PC-9 (cell line): ENCODE data around the gene PDGFD.

Experiments used
- CTCF ChIP-seq: fragments of 200-600 bp; sonication (generic); conservative IDR thresholded peaks from 2 replicates; pipeline ENCODE4 v1.6.1; 2017; ENCODE audit warnings: mixed run types, antibody characterized with exemption, mild to moderate bottlenecking, moderate library complexity
- EZH2 ChIP-seq: fragments of 200-600 bp; sonication (generic); IDR thresholded peaks from 2 replicates; pipeline ENCODE4 v1.8.0; 2017; ENCODE audit warnings: antibody characterized with exemption, low read depth

- TF ChIP-seq CTCF (no peak), EZH2 (no peak)
These were observed 253.2 kb downstream of the PDGFD start for GRCh38 chr11:103910721-103911120.
